CD4-positive, alpha-beta T cell treated with Interleukin-15 for 1 hour (primary cell): Measurements from ENCODE around the gene GPR62.
"Not testable (repeated sequence)": the region's sequence is repeated elsewhere in the genome, so short reads cannot be mapped to it uniquely, and the experiment has no call there.

ENCODE experiments used
- DNase-seq: peaks from one replicate; pipeline ENCODE4 v3.0.0-alpha.2; 2020

The GPR62 gene, protein sequence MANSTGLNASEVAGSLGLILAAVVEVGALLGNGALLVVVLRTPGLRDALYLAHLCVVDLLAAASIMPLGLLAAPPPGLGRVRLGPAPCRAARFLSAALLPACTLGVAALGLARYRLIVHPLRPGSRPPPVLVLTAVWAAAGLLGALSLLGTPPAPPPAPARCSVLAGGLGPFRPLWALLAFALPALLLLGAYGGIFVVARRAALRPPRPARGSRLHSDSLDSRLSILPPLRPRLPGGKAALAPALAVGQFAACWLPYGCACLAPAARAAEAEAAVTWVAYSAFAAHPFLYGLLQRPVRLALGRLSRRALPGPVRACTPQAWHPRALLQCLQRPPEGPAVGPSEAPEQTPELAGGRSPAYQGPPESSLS

DNA sequence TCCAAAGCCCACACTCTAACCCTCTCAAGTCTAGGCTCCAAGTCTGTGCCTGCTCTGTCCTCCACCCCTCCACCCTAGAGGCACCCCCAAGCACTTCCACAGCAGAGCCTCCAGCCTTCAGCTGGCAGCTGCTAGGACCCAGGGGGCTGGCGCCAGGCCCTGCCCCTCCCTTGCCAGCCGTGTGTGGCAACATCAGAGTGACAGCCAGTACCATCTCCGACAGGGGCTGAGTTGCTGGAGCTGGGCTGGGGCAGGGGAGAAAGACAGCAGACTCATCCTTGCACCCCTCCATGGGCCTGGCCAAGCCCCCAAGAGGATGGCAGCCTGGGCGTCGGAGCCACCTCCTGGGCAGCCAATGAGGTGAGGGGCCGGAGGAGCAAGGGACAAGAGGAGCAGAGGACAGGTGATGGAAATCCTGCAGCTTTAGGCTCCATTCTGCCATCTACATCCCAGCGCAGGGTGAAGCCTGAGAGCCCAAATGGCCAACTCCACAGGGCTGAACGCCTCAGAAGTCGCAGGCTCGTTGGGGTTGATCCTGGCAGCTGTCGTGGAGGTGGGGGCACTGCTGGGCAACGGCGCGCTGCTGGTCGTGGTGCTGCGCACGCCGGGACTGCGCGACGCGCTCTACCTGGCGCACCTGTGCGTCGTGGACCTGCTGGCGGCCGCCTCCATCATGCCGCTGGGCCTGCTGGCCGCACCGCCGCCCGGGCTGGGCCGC lies at the start of gene GPR62:
Gene GPR62, plus strand, starts transcription at position 207 of the 718 bp plus-strand sequence. Its CDS starts 272 bp downstream, at position 479.
- no peak for DNase-seq

DNA sequence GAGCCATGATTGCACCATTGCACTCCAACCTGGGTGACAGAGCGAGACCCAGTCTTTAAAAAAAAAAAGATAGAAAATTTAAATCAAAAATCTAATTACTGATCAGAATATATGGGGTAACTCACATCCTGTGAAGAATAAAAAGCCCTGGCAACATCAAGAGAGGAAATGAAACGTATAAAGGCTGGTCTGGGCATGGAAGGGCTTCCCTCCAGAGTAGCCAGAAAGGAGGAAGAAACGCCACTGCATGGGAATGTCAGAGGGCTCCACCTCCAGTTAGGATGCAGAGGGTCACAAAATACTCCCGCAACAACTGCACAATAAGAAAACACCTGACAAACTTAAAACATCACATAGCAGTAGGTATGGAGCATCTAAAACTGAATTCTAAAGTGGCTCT lies 47.2 kb upstream of the GPR62 start:
- DNase-seq, result no peak

DNA sequence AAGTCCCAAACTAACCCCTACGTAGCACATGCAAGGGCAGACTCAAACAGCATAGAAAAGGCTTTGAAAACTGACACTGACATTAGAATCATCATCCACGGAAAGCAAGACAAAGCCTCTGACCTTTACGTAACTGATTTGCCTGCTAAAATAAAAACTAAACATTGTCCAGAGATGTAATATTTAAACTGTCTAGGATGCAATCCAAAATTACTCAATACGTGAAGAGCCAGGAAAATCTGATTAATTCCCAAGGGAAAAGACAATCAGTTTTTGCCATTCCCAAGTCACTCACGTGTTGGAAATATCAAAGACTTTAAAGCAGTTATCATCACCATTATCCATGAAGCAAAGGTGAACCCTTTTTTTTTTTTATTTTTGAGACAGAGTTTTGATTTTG lies 38.8 kb upstream of the GPR62 start:
- no peak for DNase-seq

DNA sequence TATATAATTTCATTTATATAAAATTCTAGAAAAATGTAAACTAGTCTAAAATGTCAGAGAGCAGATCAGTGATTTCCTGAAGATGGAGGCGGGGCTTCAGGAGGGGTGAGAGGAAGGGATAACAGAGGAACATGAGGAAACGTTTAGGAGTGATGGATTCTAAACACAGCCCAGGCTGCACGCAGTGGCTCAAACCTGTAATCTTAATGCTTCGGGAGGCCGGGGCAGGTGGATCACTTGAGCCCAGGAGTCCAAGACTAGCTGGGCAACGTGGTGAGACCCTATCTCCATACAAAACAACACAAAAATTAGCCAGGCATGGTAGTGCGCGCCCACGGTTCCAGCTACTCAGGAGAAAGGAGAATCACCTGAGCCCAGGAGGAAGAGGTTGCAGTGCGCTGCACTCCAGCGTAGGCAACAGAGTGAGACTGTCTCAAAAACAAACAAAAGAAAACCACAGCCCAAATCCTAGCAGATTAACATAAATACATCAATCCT lies 34.1 kb upstream of the GPR62 start:
- no peak for DNase-seq

DNA sequence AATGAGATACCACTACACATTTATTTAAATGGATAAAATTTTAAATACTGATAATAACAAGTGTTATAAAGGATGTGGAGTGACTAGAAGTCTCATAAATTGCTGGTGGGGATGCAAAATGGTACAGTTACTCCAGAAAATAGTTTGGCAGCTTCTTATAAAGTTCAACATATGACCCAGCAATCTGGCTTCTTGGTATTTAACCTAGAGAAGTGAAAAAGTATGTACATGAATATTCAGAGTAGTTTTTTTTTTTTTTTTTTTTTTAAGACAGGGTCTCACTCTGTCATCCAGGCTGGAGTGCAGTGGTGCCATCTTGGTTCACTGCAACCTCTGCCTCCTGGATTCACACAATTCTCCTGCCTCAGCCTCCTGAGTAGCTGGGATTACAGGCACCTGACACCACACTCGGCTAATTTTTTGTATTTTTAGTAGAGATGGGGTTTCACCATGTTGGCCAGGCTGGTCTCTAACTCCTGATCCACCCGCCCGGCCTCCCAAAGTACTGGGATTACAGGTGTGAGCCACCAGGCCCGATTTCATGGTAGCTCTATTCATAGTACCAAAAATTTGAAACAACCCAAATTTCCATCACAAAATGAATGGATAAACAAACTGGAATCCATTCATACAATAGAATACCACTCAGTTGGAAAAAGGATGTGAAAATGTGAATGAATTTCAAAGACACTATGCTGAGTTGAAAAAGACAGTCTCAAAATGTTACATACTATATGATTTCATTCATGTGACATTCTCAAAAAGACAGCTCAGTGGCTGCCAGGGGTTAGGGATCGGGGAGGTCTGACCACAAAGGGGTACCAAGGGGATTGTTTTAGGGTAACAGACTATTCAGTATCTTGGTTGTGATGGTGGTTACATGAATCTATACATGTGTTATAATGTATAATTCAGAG lies 27.9 kb upstream of the GPR62 start:
- DNase-seq, result no peak

DNA sequence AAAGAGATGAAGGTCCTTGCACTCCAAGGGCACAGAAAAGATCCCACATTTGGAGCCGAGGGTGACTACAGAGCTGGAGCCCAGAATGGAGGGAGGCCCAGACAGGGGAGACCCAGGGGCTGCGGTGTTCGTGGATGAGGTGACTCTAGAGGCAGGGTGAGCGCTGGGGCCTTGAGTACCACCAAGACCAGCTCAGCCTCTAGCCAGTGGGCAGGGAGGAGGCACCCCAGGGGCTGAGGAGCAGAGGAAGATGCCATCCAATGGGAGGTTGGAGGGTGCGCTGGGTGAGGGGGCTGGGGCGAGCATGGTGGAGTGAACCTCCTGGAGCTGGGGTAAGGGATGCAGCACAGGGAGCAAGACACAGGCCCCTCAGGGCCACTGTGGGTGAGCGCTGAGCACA lies 26.7 kb upstream of the GPR62 start:
- DNase-seq, result no peak

DNA sequence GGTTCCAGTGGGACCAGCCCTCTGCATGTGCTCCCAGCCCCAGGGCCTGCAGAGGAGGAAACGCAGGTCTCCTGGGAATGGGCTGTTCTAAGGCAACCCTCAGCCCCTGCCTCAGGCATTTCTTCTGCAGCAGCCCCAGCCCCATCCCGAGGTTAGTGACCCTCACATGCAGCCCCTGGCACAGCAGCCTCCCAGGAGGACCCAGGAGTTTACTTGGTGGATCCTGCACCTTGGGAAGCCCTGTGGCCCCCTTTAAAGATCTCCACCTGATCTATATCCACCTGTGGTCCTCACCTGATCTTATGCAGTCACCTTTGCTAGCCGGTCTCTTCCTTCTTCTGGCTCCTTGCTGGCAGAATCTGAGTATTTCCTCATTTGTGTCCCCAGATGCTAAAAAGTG lies 26.2 kb upstream of the GPR62 start:
- not testable (repeated sequence) for DNase-seq

DNA sequence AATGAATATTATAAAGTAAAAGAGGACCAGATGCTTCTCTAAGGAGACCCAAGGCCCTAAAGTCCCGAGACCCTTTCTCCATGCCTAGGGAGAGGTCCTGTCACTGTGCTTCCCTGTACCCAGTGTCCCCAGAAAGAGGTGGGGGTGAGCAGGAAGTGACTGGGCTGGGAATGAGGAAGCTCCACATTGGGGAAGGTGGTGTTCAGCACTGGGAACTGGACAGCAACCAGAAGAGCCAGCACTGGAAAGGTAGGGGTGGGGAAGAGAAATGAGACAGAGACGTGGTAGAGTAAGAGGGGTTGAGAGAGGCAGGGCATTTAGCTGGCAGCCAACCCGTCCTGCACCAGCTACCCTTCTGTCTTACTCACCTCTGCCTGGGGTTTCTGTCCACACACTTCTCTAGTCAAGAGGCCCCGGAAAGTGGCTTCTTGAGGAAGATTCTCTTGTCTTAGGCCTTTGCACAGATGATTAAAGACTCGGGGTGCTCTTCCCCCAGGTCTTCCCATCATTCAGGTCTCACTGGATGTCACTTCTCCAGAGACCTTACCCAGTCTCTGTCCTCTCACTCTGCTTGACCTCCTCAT lies 25.7 kb upstream of the GPR62 start:
- DNase-seq, result no peak

DNA sequence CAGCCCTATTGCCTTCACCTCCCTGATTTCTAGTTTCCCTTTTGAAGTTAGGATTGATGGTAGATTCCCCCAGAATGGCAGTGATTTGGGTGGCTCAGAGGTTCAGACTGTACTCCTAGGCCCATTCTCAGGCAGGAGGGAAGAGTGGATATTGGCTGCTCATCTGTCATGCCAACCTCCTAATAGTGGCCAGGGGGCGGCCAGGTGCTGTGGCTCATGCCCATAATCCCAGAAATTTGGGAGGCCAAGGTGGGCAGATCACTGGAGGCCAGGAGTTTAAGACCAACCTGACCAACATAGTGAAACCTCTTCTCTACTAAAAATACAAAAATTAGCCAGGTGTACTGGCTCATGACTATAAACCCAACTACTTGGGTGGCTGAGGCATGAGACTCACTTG lies 24.7 kb upstream of the GPR62 start:
- no peak for DNase-seq

DNA sequence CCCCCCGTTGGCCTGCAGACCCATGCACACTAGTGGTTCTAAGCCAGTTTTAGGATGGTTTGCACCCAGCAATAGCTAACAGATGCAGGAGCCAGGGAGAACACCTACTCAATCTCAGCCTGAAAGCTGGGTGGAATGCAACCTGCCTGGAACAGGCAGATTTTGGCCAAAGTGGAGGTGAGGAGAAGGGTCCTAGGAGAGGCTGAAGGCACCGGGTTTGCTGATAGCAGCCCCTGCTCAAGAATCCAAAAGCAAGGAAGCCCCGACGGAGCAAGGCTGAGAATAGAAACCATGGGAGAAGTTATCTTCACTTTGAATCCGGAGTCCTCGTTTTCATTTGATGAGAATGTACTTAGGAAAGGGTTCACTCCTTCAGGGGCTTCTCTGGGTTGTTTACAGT lies 23.4 kb upstream of the GPR62 start:
- no peak for DNase-seq

DNA sequence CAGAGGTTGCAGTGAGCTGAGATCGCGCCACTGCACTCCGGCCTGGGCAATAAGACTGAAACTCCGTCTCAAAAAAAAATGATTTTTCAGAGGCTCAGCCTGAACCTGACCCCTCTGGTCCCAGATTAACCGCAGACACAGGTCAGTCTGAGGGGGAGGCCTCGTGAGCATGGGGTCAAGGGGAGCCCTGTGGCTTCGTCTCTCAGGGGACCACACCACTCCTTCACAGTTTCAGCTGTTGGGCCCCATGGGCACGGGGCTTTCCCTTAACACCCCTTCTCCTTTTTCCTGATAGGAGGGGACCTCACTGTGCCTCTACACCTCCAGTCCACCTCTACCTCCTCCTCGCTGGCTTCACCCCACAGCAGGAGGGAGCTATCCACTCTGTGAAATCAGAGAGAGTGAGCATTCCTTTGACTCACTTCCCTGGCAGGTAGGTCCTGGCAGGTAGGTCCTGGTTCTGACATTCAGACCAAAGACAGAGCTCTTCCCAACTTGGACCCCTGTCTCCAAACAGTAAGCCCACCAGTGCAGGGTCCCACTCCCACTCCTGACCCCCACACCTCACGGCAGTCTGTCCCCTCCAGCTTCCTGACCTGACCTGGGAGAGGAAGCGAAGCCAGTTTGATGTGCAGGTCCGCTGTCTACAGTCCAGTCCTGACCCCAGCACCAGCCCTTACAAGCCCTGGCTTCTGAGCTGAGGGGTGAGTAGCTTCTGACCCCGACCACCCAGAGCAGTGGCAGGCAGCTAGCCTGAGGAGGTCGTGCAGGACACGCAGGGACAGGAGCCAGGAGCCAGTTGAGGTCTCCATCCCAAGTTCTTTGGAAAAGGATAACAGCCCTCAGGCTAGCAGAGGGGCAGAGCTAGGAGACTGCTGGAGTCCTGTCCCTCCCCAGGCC lies 22.5 kb upstream of the GPR62 start:
- DNase-seq, result no peak

DNA sequence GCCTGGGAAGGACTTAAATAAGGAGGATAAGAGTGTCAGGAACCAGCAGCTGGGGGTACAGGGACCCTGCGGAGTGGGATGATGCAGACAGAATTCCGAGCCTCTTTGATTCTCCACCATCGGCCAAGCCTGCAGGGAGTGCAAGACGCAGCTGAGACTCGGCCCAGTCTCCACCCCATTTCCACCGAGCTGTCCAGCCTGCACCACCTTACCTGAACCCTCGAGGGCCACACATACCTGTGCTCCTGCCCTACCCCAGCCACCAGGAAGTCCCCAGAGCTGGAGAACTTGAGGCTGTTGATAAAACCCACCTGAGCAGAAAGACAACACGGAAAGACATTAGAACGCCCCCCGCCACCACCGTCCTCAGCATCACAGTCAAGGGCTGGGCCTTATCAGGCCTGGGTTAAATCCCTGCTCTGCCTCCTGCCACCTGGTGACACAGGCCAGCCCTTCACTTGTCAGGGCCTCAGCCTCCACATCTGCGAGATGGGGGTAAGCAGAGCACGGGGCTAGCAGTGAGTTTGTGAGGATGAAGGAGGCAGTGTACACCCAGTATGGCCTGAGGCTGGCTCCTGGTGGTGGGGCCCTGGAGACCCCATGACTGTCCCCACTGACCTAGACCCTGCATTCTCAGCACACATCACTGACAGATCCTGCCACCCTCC lies 21.6 kb upstream of the GPR62 start:
- DNase-seq, result no peak

DNA sequence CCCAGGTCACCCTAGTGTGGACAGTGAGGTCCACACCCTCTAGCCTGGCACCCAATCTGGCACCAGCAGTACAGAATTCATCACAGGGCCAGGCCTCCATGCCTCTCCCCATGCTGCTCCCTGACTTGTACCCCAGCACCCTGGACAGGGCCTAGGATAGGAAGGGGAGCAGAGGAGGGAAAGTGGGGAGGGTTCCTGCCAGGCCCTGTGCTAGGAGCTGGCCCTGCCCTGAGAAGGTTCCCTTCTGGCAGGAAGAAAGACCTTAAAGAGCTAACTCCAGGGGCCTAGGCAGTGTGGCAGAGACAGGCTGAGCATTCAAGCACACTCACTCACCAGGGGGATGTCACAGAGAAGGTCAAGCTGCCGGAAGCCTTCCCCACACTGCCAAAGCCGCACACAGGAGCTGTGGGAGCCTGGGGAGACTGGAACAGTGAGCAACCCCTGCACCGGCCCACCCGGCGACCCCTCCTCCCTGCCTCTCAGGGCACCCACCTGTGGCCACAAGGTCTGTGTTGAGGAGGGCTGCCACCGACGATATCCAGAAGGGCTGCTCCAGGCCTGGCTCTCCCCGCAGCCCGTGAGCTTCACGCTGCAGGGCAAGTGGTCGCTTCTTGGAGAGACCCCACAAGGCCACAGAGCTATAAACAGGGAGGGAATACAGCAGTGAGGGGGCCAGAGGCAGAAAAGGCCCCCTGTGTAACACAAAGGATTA lies 20.9 kb upstream of the GPR62 start:
- no peak for DNase-seq

DNA sequence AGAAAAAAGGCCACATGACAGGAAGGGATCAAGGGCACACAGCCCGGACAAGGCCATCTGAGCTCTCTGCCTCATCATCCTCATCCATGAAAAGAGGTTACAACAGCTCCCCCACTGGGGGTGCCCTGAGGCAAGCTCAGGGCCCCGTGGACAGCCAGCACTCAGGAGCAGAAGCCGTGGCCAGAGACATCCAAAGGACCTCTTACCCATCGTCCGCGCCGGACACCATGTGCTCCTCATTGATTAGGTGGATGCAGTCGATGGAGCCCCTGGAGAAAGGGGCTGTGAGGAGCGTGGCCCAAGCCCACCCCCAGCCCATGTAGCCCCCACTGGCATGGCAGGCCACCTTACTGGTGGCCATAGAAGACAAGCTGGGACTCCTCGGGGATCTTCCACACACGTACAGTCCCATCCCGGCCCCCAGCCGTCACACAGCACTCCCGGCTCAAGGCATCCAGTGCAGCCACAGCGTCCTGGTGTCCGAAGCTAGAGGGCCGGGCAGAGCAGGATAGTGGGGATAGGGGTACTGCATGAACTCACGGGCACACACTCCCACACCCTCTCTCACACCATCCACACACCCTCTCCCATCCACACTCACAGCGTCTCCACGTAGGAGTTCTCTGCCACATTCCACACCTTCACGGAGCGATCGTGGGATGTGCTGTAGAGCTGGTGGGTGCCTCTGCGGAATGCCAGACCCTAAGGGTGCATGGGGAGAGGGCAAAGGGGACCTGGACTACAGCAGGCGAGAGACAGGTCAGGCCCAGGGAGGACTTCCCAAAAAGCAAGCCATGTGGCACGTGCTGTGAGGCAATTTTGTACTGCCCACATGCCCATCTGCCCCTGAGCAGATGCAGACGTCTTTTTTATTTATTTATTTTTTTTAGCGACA lies 19.9 kb upstream of the GPR62 start:
- DNase-seq, result no peak

DNA sequence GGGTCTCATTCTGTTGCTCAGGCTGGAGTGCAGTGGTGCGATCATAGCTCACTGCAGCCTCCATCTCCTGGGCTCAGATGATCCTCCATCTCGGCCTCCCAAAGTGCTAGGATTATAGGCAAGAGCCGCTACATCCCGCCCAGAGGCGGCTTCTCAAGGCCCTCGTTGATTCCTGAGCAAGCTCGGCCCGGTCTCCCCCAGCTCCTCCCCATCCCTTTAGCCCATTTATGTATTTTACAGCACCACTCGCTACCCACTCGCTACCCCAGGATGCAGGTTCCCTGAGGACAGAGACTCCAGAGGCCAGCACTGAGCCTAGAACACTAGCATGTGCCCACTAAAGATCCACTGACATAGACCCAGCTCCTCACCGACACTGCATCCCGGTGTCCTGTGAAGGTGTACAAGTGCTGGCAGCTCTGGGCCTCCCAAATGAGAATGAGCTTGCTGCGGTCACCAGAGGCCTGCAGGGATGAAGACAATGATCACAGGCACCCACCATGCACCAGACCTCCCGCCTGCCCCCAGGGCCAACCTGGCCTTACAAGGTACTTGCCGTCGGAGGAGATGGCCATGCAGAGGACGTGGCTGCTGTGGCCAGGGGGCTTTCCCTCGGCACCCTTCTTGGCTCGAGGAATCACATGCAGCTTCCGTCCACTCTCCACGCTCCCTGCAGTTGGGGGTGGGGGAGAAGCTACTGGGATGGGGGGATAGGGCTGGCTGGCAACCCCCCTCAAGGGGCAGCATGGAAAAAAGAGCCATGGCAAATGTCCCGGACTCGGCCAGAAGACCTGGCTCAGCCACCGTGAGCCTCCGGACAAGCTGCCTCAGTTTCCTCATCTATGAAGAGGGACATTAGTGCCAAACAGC lies 19.1 kb upstream of the GPR62 start:
- no peak for DNase-seq

DNA sequence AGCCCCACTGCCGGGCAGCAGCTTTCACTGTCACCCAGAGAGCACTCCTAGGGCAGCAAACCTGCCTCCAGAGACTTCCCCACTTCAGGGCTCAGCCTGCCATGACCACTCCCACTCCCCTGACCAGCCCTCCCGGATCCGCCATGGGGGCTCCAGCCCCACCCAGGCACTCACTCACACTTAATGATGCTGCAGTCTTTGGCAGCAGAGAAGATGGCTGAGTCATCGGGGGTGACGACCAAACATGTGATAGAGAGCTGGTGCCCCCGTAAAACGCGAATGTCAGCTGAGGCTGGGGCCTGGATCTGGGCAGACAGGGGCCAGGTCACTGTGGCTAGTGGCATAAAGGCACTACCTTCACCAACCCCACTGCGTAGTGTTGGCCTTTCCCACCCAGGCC lies 18.2 kb upstream of the GPR62 start:
- no peak for DNase-seq

DNA sequence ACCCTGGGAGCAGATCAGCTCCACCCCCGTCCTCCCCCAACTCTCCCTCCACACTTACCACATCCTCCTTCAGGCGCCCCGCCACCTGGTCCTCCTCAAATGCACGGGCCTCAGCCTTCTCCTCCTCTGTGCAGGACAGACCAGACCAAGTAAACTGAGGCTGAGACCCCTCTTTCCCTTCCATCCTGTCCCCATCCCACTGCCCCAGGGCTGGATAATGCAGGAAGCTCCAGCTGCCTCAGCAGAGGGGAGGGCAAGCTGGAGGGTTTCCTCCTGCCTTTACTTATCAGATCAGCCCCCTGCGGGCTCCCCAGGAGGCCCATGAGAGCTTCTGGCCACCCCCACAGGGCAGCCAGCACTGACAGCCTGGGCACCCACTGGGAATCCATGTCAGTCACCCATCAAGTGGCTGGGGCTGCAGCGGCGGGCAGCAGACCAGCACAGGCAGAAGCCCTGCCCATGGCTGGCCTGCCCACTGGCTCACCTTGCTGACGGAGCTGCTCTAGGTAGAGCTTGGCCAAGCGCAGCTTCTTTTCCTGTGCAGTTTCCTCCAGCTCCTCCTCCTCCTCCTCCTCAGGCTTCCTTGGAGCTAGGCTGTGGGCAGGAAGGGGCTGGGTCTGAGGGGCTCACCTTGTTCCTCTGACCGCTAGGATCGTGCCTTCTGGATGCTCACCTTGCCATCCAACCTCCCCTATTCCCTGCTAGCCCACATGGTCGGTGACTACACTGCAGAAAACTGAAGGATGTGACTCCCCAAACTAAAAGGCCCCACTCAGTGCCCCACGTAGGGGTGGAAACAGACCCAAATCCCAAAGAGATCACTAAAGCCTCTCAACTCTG lies 17.4 kb upstream of the GPR62 start:
- no peak for DNase-seq
